ENCODE measurements around the gene DMGDH. TPM values are rescaled to one million over a fixed set of nuclear protein-coding genes. Genes with fewer than 3 reads are reported as not detected.
A peak's percentile ranks its signal among the peaks of the same experiment; 100 is the strongest.
"Not testable (repeated sequence)": the region's sequence is repeated elsewhere in the genome, so short reads cannot be mapped to it uniquely, and the experiment has no call there.

DMGDH gene
- polyA plus RNA-seq, 3 donors: 18.9 to 27.2 (median 23.2) TPM

DNA sequence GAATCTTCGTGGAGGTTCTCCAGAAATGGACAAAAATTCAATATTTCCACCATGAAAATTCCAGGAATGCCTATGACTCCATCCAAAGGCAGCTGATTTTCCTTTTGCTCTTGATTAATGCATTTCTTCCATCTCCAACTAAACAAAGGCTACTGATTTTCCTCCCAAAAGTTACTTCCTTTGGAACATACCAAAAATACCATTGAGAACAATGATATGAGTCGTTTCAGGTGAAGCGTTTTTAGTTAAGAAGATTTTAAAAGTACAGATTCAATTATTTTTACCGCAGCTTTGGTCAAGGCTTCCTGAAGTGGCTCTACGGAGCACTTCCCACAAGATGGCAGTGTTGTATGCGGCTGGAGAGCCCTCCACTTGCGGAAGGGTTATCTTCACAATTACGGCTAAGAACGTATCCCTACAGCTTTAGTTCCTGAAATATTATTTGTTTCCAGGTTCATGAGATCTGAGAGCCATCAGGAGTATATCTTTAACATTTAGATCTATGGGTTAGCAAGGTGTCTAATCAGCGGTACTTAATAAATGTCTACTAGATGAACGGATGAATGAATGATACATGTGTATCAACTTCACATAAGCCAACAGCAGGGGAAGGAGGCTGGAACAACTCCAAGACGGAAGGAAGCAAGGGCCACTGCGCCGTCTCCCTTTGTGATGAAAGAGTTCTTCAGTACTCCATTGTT lies 48.5 kb downstream of the DMGDH start:
- DNase-seq: peak; percentile 63

DNA sequence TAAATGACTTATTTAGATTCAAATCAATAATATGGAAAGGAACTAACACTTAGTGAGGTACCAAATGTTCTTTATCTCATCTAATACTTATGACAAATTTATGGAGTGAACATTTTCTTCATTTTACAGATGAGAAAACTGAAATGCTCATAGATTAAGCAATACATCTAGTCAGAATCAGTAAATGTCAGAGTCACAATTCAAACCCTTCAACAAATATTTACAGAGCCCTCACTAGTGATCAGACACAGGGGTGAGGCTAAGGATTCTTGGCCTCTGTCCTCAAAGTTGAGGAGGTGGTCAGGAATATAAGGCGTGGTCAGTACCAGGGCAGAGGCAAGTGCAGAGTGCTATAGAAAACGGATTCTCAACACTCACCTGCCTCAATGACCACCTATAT lies 54.8 kb downstream of the DMGDH start:
- no peak for DNase-seq

DNA sequence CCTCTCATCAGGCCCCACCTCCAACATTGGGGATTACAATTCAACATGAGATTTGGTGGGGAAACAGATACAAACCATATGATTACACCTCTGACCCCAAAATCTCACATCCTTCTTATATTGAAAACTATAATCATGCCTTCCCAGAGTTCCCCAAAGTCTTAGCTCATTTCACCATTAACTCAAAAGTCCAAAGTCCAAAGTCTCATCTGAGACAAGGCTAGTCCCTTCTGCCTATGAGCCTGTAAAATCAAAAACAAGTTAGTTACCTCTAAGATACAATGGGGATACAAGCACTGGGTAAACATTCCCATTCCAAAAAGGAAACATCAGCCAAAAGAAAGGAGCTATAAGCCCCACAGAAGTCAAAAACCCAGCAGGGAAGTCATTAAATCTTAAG lies 57.6 kb downstream of the DMGDH start:
- DNase-seq: no peak

DNA sequence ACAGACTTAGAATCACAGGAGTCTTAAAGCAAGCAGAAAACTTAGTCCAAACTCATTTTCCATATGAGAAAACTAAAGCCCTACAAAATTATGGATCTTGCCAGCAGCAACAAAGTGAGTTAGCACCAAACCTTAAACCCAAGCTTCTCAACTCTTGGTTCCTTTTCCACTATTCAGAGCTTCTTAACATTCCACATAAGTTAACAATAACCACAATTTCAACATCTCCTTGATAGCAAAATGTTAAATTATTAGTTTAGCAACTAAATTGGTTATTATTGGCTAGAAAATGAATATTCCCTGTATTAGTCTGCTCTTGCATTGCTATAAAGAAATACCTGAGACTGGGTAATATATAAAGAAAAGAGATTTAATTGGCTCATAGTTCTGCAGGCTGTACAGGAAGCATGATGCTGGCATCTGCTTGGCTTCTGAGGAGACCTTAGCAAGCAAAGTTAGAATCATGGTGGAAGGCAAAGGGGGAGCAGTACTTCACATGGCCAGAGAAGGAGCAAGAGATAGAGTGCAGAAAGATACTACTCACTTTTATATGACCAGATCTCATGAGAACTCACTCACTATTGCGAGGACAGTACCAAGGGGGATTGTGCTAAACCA lies 58.1 kb downstream of the DMGDH start:
- DNase-seq: no peak

DNA sequence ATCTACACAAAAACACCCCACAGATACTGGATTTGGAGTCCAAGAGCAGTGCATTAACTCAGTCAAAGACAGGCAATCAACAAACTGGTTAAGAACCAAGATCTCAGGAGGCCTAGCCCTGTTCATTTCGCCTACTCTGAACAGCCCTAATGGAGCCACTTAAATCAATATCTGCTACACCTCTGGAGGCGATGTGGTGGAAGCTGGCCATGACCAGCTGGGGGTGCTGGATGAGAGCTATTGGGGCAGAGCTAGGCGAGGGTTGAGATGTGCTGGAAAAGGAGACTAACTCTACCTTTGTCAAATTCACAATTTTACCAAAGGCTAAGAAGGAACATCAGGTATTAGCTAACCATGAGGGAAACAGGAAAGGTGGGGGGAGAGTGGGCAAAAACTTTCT lies 61.1 kb downstream of the DMGDH start:
- no peak for DNase-seq

DNA sequence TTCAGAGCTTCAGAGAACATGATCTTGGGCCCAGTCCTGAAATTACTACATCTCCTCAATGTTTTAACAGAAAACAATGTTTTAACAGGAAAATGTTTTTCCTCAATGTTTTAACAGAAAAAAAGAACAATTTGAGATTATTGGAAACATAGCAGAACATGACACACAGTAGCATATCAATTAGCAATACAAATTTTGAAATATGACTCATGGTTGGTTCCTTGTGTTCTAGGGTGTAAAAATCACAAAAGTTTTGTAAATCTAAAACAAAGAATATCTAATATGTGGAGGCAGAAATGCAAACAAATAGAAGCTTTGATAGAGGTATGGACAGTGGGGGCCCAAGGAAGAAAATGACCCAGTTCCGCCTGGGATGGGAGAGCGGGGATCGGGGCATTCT lies 61.6 kb downstream of the DMGDH start:
- no peak for DNase-seq

DNA sequence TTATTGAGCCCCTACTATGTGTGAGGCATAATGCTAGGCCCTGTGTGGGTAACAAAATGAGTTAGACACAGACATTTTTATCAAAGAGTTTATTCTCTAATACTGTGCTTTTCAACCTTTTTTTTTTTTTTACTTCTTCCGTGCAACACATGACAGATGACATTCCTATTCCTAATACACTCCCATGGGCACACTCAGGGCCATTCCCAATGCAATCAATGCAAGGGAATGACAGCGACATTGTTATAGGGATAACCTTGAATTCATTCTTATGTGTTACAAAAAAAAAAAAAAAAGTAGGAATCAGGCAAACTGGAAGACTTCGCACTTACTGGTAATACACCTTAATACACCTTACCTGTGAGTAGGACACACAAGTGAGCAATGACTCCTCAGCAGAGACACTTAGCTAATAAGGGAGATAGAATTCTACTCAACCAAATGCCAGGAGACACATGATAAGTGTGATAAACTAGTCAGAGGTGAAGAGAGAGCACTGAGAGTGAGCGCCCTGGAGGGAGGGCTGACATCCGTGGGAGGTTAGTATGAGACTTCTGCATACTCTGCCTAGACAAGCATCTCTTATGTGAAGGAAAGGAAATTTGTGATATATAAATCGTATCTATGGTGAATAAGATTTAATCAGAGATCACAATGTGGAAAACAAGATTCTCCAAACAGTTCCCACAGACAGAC lies 63.4 kb downstream of the DMGDH start:
- DNase-seq: no peak

DNA sequence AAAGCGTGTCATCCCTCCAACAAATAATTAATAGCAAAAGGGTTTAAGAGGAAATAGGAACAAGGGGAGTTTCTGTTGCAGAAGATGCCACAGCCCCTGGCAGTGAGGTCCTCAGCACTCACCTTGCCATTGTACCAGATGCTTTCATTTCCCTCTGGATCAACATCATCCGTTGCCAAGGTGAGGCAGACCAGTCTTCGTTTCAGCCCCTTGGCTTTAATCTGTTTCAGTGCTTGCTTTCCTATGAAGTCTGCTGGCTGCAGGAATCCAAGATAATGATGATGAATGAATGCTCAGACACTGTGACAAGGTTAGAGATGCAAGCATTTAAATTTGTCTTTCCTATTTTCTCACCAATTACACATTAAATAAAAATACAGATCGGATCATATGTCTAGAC lies 64.3 kb downstream of the DMGDH start:
- no peak for DNase-seq

DNA sequence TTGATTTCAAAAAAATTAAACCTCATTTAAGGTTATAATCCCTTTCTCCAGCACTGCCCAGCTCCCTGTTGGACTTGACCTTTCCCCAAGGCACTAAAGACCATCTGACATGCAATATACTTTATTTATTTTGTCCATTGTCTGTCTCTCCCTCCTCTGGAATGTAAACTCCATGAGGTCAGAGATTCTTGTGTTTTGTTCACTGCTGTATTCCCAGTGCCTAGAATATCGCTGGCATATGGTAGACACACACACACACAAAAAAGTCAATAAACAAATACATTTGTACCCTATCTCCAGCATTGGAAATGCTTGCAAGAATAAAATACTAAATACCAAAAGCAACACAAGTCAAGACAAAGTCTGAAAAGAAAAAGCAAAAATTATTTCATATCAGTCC lies 67.1 kb downstream of the DMGDH start:
- DNase-seq: no peak

DNA sequence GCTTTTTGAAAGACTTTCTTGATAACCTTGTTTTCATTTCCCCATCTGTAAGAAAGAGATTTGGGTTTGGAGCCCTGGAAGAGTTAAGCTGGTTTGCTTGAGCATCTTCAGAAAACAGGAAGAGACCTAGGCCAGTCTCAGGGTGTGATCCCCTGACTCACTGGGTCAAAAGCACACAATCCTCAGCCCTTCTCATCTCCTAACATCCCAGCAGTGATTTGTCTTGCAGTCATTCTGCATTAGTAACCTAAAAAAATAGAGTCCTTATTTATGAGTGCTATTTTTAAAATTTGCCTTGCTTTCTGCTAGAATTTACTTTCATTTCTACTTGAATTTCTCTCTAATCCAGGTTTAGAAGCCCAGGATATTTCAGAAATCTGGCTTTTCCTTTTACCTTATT lies 68.0 kb downstream of the DMGDH start:
- DNase-seq: no peak

DNA sequence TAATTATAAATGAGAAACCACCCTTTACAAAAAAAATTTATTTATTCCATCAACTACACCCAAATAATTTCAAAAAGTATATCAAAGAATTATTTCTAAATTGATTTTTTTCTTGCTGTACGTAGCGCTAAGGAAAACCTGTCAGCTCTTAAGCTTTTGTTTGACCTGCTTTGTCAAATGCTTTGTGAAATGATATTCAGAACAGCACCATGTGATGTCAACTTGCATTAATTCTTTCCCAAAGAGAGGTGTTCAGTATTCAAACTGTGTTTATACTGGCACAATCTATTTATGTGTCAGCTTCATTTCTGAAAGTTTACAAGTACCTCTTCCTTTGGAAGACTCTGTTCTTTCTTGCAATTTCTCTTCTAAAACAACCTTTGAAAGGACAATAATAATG lies 72.4 kb downstream of the DMGDH start:
- DNase-seq: no peak

DNA sequence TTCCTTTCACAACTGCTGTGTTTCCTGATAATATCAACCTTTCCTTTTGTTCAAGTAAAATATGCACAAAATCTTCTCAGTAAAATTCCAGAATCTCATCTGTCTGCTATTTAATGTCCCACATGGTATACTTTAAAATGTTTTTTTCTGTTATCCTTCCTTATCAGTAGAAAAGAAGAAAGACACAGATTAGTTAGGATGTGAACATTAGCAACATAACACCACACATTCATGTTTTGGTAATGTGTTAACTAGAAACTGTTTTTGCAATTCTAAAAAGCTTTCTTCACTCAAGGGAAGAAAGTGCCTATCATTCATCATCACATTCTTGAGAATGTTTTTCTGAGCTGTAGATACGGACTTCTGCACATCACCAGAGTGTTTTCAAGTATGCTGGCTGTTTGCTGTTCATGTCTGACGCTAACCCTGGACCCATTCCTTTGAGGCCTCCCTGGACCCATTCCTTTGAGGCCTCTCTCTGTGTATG lies 73.9 kb downstream of the DMGDH start:
- no peak for DNase-seq

DNA sequence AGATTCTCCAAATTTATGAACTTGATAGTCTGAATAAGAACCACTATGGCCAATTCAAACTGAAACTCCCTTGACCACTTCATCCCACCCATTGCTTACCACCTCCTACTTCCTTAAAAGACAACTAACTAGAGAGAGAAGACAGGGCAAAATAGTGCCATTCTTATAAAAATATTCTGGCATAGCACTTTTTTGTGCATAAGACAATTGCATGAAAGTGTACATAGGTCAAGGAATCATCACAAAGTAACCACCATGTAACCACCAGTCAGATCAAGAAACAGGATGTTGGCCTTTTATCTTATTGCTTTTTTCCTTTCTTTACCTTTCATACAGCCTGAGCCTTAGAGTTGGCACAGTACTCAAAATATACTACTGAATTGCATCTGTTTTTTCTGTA lies 76.3 kb downstream of the DMGDH start:
- no peak for DNase-seq

DNA sequence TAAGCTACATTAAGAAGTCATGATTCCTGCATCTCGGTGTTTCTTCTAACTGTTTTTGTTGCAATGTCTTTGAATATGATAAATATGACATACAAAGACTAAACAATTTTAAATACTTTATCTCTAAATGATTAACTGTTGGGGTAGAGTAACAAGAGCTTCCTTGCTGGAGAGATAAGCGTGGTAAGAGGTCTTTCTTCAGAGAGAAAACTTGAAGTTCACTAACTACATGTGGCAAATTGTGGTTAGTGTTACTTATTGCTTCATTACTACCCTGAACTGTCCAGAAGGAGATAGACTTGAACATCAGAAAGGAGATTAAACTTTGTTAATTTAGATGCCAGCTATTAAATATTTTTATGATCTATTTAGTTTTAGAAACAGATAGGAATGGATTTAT lies 77.3 kb downstream of the DMGDH start:
- no peak for DNase-seq

DNA sequence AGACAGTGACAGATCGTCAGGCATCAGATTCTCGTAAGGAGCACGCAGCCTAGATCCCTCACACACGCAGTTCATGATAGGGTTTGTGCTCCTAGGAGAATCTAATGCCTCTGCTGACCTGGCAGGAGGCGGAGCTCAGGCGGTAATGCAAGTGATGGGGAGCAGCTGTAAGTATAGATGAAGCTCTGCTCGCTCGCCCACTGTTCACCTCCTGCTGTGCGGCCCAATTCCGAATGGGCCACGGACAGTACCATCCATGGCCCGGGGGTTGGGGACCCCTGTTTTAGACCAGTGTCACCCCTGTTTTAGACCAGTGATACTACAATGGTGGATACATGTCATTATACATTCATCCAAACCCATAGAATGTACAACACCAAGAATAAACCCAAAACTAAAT lies 80.4 kb downstream of the DMGDH start:
- DNase-seq: no peak

DNA sequence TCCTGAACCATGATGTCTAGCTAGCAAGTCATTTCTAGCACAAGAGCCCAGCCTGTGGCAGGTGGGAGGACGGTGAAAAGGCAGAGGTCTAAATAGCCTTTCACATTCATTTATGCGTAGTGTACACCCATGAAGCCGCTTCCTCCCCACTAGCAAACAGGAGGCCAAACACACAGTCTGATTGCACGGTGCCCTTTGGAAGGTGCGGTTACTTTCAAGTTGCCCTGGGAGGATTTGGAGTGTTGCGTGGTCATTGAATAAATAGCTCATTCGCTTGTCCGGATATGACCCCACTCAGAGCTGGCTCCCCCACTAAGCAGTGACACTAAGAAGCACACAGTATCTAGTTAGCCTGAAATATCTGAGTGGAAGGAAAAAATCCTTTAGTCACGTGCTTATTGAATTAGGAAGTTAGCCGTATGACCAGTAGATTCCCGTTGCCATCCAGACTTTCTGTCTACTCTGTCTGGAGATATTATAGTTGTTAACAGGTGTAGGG lies 83.7 kb downstream of the DMGDH start:
- DNase-seq: peak; percentile 26

DNA sequence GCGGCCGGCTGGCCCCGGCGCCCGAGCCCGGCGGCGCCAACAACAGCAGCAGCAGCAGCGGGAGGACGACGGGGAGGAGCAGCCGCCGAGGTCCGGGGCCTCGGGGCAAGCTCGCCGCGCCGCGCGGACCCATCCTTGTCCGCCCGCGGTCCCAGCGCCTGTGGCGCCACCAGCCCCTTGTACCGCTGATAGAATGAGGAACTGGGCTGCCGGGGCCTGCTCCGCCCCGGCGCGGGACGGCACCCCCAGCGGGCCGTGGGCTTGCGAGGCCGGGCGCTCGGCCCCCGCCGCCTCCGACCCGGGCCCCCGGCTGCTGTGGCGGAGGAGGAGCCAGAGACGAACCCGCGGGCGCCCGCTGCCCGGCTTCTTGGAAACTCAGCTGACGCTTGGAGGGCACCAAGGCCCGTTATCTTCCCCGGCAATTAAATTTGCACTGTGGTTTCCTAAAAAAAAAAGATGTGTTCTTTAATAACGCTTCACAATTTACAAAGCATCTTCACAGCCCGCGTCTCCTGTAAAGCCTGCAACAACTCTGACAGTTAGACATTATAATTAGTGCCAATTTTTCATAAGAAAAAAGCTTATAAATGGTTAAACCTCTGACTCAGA lies 84.3 kb downstream of the DMGDH start, which contains the start of gene ARSB:
ARSB (minus strand) TSS at position 195 of the 609 bp plus-strand sequence; CDS start at position 133, 62 bp downstream.
- peak; percentile 38 for DNase-seq

DNA sequence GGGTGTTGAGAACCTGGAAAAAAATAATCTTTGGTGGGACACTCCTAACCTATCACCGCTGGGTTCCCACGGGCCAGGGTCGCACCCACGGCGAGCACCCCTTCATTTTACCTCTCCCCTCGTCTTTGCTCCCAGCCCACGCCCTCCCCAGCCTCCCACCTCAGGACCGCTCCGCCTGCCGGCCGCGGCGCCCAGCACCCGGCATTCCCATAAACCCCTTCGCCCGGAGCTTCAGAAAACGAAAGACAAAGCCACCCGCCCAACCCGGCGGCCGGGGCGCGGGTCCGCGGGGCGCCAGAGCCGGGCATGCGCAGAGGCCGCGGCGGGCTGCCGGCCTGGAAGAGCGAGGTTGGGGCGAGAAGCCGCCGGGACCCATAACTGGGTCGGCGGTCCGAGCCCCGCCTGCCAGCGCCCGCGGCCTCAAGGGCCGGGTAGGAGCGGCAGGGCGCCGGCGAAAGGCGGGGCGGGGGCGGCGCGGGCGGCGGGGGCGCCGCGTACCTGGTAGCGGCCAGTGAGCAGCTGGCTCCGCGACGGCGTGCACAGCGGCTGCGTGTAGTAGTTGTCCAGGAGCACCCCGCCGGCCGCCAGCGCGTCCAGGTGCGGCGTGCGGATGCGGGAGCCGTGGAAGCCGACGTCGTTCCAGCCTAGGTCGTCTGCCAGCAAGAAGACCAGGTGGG lies 84.9 kb downstream of the DMGDH start:
- DNase-seq: peak; percentile 90

DNA sequence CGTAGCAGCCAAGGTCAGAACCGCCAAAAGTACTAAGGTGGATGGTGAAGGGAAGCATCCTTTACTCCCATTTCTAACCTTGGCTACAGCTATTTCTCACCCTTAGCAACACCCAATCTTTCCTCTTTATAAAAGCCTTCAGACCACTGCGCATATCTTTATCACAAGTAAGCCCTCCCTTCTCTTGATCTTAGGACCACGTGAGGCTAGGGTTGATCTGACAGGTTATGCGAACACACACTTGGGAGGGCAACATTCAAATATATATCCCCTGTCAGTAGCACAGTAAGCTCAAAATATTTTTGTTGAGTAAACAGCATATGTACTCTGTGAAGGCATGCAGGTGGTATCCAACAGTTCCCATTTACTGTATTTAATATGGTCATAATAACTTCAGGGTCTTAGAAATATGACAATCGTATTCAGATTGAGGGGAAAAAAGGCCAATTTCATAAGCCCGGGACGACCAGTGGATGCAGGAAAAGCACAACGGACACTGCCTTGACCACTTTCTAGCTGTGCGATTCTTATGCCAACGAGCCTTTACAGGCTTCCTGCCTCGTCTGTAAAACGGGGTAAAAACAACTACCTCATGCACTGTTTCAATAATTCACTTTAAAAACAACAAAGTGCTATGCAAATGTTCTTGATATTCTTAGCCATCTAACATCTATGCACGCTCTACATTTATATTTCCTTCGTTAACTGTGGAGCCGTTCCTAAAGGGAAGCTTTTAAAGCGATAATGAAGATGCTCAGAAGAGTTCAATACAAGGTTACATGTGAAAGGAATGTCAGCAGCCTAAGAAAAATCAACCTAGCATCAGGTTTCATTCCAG lies 85.7 kb downstream of the DMGDH start:
- peak; percentile 46 for DNase-seq

DNA sequence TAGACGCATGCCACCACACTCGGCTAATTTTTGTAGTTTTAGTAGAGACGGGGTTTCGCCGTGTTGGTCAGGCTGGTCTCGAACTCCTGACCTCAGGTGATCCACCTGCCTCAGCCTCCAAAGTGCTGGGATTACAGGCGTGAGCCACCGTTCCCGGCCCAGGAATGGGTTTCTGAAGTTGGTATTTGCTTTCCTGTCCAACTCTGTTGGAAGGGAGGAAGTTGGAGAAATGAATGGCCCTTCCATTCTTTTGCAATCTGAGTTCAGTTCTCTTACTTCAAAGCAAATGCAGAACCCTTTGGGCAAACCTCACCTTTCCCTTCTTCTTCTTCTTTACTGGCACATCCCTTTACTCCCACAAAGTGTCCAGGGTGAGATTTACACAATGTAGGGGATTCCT lies 86.3 kb downstream of the DMGDH start:
- not testable (repeated sequence) for DNase-seq

DNA sequence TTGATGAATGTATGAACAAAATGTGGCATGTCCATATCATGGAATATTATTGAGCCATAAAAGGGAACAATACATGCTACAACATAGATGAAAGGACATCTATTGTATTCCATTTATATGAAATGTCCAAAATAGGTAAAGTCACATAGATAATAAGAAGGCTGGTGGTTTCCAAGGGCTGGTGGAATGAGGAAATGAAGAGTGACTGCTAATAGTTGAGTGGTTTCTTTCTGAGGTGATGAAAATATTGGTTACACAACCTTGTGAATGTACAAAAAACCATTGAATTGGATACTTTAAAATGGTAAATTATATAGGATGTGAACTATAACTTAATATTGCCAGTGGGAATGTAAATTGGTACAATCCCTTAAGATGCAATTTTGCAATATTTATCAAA lies 89.6 kb downstream of the DMGDH start:
- DNase-seq: no peak

All from renal pelvis (tissue), 4 donors.